Stimulated activated effector memory CD8-positive, alpha-beta T cell treated with anti-CD3 and anti-CD28 coated beads, Interleukin-12 subunit alpha, Interleukin-12 subunit beta, amount 100 ng/mL, for 72 hours (primary cell): Measurements from ENCODE around the gene C1QTNF6.

Experiments used
- ATAC-seq: fragments of 150-1000 bp; cut with Tn5 transposase; 2 replicates; pipeline ENCODE4 v1.10.0; 2021
- DNase-seq, 2 donors: peaks; one replicate each; pipeline ENCODE4 v3.0.0; 2021 to 2022; ENCODE audit warnings: low spot score in 2 of 2
- H3K27ac Mint-ChIP-seq: one replicate; pipeline ENCODE4 v1.8.0; 2022; ENCODE audit warnings: mild to moderate bottlenecking, mixed read lengths
- H3K36me3 Mint-ChIP-seq: one replicate; pipeline ENCODE4 v1.8.0; 2022; ENCODE audit warnings: mild to moderate bottlenecking, mixed read lengths
- H3K4me1 Mint-ChIP-seq: one replicate; pipeline ENCODE4 v1.8.0; 2022; ENCODE audit warnings: mixed read lengths
- H3K4me3 Mint-ChIP-seq: one replicate; pipeline ENCODE4 v1.8.0; 2022; ENCODE audit warnings: mild to moderate bottlenecking, mixed read lengths
- H3K9me3 Mint-ChIP-seq: one replicate; pipeline ENCODE4 v1.8.0; 2022; ENCODE audit warnings: mixed read lengths

Gene C1QTNF6

GRCh38 chr22:37228106-37229011 is 40.3 kb upstream of the C1QTNF6 start:
- peaks cover 100% of the 10 kb centered on the region for H3K36me3 Mint-ChIP-seq
- no peak for DNase-seq
- H3K4me3 Mint-ChIP-seq = peak overlapping the region; percentile 93

DNA sequence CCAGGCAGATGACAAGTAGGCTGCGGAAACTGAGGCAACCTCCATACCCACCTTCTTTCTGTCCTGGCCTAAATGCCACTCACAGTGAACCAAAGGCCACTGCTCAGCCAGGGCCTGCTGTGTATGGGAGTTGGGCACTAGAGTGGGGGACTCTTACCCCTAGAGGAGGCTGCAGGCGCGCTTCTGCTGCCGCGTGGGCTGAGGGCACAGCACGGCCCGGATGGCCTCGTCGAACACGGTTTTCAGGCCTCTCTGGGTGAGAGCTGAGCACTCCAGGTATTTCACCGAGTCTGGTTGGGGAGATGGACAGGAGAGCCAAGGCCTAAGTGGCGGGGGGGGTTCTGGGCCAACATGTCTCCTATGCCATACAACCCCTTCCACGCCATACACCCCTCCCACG is 38.5 kb upstream of the C1QTNF6 start:
- Mint-ChIP-seq H3K36me3 (peaks cover 99% of the 10 kb centered on the region), H3K9me3 (peaks cover 5% of the 10 kb centered on the region), H3K4me1 (peaks cover 90% of the 10 kb centered on the region), H3K27ac (peak overlapping the region; percentile 91), H3K4me3 (no peak overlapping the region)
- DNase-seq (no peak), ATAC-seq (no peak)

More at GRCh38 chr22:37228106-37229011, 40.3 kb upstream of the C1QTNF6 start:
- no peak for ATAC-seq
- Mint-ChIP-seq H3K9me3 (peaks cover 3% of the 10 kb centered on the region), H3K4me1 (peaks cover 90% of the 10 kb centered on the region), H3K27ac (peak overlapping the region; percentile 98)

DNA sequence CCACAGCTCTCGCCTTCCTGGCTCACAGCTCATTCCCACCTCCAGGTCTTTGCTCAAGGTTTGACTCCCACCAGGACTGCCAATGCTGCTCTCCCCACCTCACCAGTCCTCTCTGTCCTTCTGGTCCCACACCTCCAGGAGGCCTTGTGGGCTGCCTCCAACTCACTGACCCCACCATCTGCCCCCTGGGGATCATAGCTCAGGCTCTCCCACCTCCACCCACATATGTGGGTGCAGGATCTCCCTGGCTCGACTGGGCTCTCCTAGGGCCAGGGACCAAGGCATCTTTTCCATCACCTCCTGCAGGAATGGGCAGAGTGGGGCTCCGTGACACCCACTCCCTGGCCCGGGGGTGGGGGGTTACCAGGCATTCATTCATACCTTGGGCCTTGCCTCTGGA is 38.0 kb upstream of the C1QTNF6 start:
- Mint-ChIP-seq H3K36me3 (peaks cover 95% of the 10 kb centered on the region), H3K27ac (peak overlapping the region; percentile 91), H3K4me3 (no peak overlapping the region), H3K9me3 (peaks cover 6% of the 10 kb centered on the region), H3K4me1 (peaks cover 90% of the 10 kb centered on the region)
- ATAC-seq (no peak), DNase-seq (no peak)

DNA sequence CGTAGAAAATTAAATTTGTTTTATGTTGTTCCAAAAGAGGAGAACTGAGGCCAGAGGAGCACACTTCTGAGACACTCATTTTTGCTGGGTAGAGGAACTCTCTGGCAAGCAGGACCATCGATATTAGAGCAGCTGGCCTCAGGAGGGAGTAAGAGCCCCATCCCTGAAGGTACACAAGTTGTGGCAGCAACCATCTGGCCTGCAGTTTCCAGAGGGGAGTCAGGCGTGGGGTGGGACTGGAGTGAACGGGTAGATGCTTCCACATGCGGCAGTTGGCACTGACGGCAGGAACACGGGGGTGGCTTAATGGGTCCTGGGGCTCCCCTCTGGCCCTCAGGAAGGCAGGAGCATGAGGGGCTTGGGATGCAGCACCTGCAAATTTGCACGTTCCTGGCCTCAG is 37.4 kb upstream of the C1QTNF6 start:
- Mint-ChIP-seq H3K4me3 (no peak overlapping the region), H3K36me3 (peaks cover 94% of the 10 kb centered on the region), H3K27ac (peak overlapping the region; percentile 91), H3K9me3 (peaks cover 10% of the 10 kb centered on the region), H3K4me1 (peaks cover 90% of the 10 kb centered on the region)
- DNase-seq (no peak), ATAC-seq (no peak)

GRCh38 chr22:37224757-37225420 is 36.8 kb upstream of the C1QTNF6 start:
- peaks cover 89% of the 10 kb centered on the region for H3K36me3 Mint-ChIP-seq
- H3K4me3 Mint-ChIP-seq = peak overlapping the region; percentile 44

GRCh38 chr22:37223965-37224551 is 36.0 kb upstream of the C1QTNF6 start:
- Mint-ChIP-seq H3K4me3 (peak overlapping the region; percentile 44), H3K27ac (peak overlapping the region; percentile 91), H3K36me3 (peaks cover 80% of the 10 kb centered on the region), H3K9me3 (peaks cover 10% of the 10 kb centered on the region), H3K4me1 (peaks cover 89% of the 10 kb centered on the region)
- ATAC-seq (no peak), DNase-seq (no peak)

More at GRCh38 chr22:37224757-37225420, 36.8 kb upstream of the C1QTNF6 start:
- Mint-ChIP-seq H3K4me1 (peaks cover 89% of the 10 kb centered on the region), H3K27ac (peak overlapping the region; percentile 91), H3K9me3 (peaks cover 10% of the 10 kb centered on the region)
- DNase-seq = no peak
- no peak for ATAC-seq

DNA sequence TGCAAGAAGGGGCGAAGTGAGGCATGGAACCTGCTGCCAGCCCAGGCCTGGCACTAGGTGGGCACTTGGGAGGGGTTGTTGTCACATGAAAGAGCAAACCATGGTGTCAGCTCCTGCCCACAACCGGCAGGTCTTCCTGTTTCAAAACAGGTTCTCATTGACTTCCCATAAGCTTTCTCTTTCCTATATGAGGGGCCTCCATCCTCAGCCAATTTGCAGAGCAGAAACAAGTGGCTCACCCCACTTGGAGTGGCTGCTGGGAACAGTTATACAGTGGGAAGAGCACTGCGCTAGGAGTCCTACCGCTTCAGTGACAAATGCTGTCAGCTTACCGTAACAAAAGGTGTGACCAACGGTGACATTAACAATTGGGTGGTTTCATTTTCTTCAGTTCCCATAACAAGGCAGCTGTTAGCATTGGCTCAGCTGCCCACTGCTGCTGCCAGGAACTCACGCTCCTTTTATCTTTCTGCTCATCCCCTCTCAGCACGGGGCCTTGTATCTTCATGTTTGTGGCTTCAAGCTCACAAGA is 34.5 kb upstream of the C1QTNF6 start:
- Mint-ChIP-seq H3K4me3 (peak overlapping the region; percentile 44), H3K36me3 (peaks cover 65% of the 10 kb centered on the region), H3K27ac (peak overlapping the region; percentile 91), H3K4me1 (peaks cover 91% of the 10 kb centered on the region), H3K9me3 (peaks cover 10% of the 10 kb centered on the region)
- DNase-seq (peak in 1 of 2 donors; percentile 73), ATAC-seq (peak; percentile 57)

DNA sequence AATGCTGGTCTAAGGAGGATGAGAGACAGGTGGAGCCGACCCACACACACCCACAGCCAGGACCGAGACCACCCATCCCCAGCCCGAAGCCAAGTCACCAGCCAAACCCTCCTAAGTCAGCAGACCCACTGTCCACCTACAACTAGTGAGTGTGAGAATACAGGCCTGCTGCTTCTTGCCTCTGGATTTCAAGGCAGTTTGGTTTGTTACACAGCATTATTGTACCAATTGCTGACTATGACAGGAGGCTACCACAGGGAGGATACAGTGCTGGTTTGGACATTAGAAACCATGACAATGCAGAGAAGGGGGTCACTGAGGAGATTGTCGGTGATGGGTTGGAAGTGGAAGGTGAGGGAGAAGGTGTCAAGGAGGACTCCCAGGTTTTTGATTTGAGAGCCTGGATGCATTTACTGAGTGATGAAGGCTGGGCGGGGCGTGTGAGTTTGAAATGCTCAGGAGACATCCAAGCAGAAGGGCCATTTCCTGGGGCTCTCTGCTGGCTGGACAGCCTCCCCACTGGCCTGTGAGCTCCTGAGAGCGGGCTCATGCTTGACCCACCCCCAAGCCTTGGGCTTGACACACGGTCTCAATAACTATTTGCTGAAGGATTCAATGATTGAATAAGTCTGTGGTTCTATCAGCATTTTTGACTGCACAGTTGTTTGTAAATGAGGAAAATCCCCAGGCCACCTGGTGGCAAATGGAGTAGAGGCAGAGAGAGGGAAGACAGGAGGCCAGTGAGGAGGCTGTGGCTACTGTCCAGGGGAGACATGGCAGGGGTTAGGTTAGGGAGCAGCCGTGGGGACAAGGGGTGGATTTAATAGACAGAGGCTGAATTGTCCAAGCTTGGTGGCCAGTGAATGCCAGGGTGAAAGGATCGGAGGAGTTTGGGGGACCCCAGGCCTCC is 33.6 kb upstream of the C1QTNF6 start:
- ATAC-seq = no peak

DNA sequence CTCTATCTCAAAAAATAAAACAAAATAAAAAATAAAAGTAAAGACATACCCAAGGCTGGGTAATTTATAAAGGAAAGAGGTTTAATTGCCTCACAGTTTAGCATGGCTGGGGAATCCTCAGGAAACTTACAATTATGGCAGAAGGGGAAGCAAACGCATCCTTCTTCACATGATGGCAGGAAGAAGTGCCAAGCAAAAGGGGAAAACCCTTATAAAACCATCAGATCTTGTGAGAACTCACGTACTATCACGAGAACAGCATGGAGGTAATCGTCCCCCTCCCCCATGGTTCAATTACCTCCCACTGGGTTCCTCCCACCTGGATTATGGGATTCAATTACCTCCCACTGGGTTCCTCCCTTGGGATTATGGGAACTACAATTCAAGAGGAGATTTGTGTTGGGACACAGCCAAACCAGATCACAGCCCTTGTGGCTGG is 32.5 kb upstream of the C1QTNF6 start:
- peaks cover 10% of the 10 kb centered on the region for H3K9me3 Mint-ChIP-seq
- DNase-seq (no peak), ATAC-seq (no peak)
- H3K4me1 Mint-ChIP-seq = peaks cover 79% of the 10 kb centered on the region
- peak overlapping the region; percentile 53 for H3K4me3 Mint-ChIP-seq
- H3K27ac Mint-ChIP-seq = peak overlapping the region; percentile 91
- peaks cover 45% of the 10 kb centered on the region for H3K36me3 Mint-ChIP-seq

More for the DNA sequence above, 33.6 kb upstream of the C1QTNF6 start:
- Mint-ChIP-seq H3K27ac (peak overlapping the region; percentile 91), H3K4me3 (peak overlapping the region; percentile 44), H3K9me3 (peaks cover 10% of the 10 kb centered on the region), H3K4me1 (peaks cover 90% of the 10 kb centered on the region), H3K36me3 (peaks cover 57% of the 10 kb centered on the region)
- DNase-seq = no peak

GRCh38 chr22:37219533-37219932 is 31.5 kb upstream of the C1QTNF6 start:
- H3K27ac Mint-ChIP-seq = peak overlapping the region; percentile 91
- ATAC-seq (peak; percentile 37), DNase-seq (no peak)
- H3K9me3 Mint-ChIP-seq = peaks cover 10% of the 10 kb centered on the region
- peaks cover 39% of the 10 kb centered on the region for H3K36me3 Mint-ChIP-seq
- peak overlapping the region; percentile 53 for H3K4me3 Mint-ChIP-seq
- peaks cover 68% of the 10 kb centered on the region for H3K4me1 Mint-ChIP-seq

DNA sequence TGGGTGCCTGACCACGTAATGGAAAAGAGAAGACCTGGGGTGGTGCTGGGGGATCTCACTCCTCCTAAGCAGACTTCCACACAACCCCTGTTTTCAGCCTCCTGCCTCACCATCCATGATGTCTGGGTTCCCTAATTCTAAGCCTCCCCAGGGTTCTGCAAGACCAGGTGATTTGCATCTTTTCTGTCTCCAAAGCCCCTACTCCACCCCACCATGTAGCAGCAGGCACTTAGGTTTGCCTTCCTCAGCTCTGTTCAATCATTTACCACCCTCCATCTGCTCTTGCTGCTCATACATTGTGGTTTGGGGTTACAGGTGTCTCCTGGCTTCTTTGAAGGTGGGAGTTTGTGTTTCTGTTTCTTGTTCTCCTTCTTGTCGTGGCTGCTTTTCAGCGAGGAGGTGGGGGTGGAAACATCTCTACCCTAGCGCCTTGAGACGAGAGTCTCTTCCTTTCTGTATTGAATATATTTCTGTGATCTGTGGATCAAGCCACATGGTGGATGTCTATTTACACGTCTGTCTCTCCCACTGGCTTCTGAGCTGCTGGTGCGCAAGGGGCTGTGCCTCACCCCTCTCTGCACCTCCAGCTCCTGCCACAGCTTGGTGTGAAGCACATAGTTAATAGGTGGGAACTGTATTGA is 30.8 kb upstream of the C1QTNF6 start:
- ATAC-seq = peak; percentile 71
- peaks cover 34% of the 10 kb centered on the region for H3K36me3 Mint-ChIP-seq
- H3K4me1 Mint-ChIP-seq = peaks cover 62% of the 10 kb centered on the region
- peaks cover 10% of the 10 kb centered on the region for H3K9me3 Mint-ChIP-seq
- DNase-seq = no peak
- peak overlapping the region; percentile 53 for H3K4me3 Mint-ChIP-seq
- H3K27ac Mint-ChIP-seq = peak overlapping the region; percentile 91

DNA sequence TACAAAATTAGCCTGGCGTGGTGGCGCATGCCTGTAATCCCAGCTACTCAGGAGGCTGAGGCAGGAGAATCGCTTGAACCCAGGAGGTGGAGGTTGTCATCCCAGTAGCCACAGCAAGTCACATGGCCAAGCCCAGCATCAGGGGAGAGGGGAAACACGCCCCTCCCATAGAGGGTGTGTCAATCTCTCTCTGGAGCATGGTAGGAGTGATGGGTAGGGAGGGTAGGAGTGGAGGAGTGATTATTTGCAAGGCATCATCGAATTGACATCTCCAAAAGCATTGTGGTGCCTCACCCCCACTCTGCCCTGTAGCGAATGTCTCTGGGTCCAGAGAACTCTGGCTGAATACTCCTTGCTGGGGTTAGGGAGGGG is 30.3 kb upstream of the C1QTNF6 start:
- H3K9me3 Mint-ChIP-seq = peaks cover 7% of the 10 kb centered on the region
- H3K4me1 Mint-ChIP-seq = peaks cover 57% of the 10 kb centered on the region
- H3K36me3 Mint-ChIP-seq = peaks cover 33% of the 10 kb centered on the region
- ATAC-seq = no peak
- peak overlapping the region; percentile 91 for H3K27ac Mint-ChIP-seq
- peak overlapping the region; percentile 53 for H3K4me3 Mint-ChIP-seq
- no peak for DNase-seq

DNA sequence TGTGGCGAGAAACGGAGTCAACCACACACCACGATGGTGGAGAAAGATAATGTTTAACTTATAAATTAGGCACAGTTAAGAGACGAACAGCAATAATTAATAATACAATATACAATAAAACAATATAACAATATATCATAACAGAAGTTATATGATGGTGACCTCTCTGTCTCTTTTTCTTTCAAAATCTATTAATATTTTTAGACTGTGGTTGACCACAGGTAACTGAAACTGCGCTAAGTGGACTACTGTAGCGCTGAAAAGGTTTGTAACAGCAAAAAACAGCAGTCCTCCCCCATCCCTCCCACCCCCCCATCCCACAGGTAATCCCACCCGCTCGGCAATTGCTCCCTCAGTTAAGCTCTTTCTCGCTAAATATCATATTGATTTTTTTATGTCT is 27.8 kb upstream of the C1QTNF6 start:
- Mint-ChIP-seq H3K36me3 (peaks cover 20% of the 10 kb centered on the region), H3K4me1 (peaks cover 32% of the 10 kb centered on the region)

DNA sequence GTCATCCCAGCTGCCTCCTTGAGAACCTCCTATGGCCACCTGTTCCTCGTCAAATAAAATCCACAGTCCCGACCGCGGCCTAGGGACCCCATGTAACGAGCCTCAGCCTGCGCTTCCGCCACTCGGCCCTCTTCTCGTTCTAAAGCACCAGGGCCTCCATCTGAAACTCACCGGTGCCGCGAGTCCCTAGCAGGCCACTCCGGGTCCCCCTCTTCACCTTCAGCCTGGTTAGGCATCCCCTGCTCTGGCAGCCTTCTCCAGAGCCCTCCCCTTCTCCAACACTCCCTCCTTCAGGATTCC is 26.6 kb upstream of the C1QTNF6 start:
- Mint-ChIP-seq H3K9me3 (no peaks in the 10 kb centered on the region), H3K36me3 (peaks cover 15% of the 10 kb centered on the region), H3K4me1 (peaks cover 21% of the 10 kb centered on the region), H3K4me3 (no peak overlapping the region), H3K27ac (no peak overlapping the region)
- DNase-seq = no peak
- no peak for ATAC-seq

More for the DNA sequence above, 27.8 kb upstream of the C1QTNF6 start:
- no peak overlapping the region for H3K27ac Mint-ChIP-seq
- no peak for DNase-seq
- H3K9me3 Mint-ChIP-seq = peaks cover 3% of the 10 kb centered on the region
- no peak for ATAC-seq
- H3K4me3 Mint-ChIP-seq = no peak overlapping the region
